Naive thymus-derived CD8-positive, alpha-beta T cell (primary cell): Measurements from ENCODE around the gene SMIM22. TPM values are rescaled to one million over a fixed set of nuclear protein-coding genes. Genes with fewer than 3 reads are reported as not detected.

Experiments
- ATAC-seq, 2 donors: fragments of 150-1000 bp; cut with Tn5 transposase in 1 of 2; sonication (Bioruptor Pico), chemical (Tn5 transposase) in 1 of 2; 1 replicate in 1 of 2; 2 replicates in 1 of 2; pipeline ENCODE4 v1.10.0; 2021; ENCODE audit warnings: mild to moderate bottlenecking in 2 of 2, moderate library complexity in 2 of 2
- POLR2A ChIA-PET: fragments of 350-600 bp; sonication (Branson Sonifier 250); formaldehyde crosslinking; loops from one replicate; lab custom pipeline; 2021; ENCODE audit warnings: antibody characterized with exemption; lab: Charles Lee
- DNase-seq, 10 donors: peaks; one replicate each; pipeline versions ENCODE4 v3.0.0 to v3.0.0-alpha.2; 2020 to 2022
- H3K27ac Mint-ChIP-seq, 10 donors: one replicate each; pipeline ENCODE4 v1.8.0; 2020 to 2022; ENCODE audit warnings: mild to moderate bottlenecking in 10 of 10, mixed read lengths in 10 of 10, moderate library complexity in 4 of 10, inconsistent platforms in 1 of 10
- H3K27me3 Mint-ChIP-seq, 5 donors: one replicate each; pipeline ENCODE4 v1.8.0; 2021 to 2022; ENCODE audit warnings: mixed read lengths in 5 of 5
- H3K36me3 Mint-ChIP-seq, 3 donors: one replicate each; pipeline ENCODE4 v1.8.0; 2020 to 2022; ENCODE audit warnings: mixed read lengths in 3 of 3, mild to moderate bottlenecking in 2 of 3, inconsistent platforms in 1 of 3
- H3K4me1 Mint-ChIP-seq, 4 donors: one replicate each; pipeline ENCODE4 v1.8.0; 2021 to 2022; ENCODE audit warnings: mixed read lengths in 4 of 4
- H3K4me3 Mint-ChIP-seq, 10 donors: one replicate each; pipeline ENCODE4 v1.8.0; 2020 to 2022; ENCODE audit warnings: mild to moderate bottlenecking in 10 of 10, mixed read lengths in 10 of 10, moderate library complexity in 6 of 10, inconsistent platforms in 1 of 10
- H3K9me3 Mint-ChIP-seq, 9 donors: one replicate each; pipeline ENCODE4 v1.8.0; 2020 to 2022; ENCODE audit warnings: mixed read lengths in 9 of 9, mild to moderate bottlenecking in 3 of 9, inconsistent platforms in 1 of 9, moderate library complexity in 1 of 9
- polyA plus RNA-seq, 3 donors: library from polyadenylated mRNA; unstranded; fragments of 300-500 nt; fragmentation: Illumina TruSeq; gene quantifications; one replicate each; pipeline ENCODE4 v1.2.3, GENCODE V29; 2021
- total RNA-seq, 8 experiments: library from RNA in 2 of 8; stranded (reverse) in 2 of 8; gene quantifications; one replicate each; pipeline ENCODE4 v1.2.3 and lab custom pipeline; 2021 to 2026

Gene SMIM22
- total and polyA plus RNA-seq, 5 experiments from 2014 or later: not detected

- ATAC-seq (no peak), DNase-seq (no peak)
- Mint-ChIP-seq H3K9me3 (no peaks in the 10 kb centered on the region), H3K27ac (peak overlapping the region in 4 of 10 donors; percentile 7 to 73 (median 32)), H3K4me3 (no peak overlapping the region), H3K36me3 (peaks cover 0 to 86% (median 2%) of the 10 kb centered on the region in 3 donors), H3K27me3 (no peaks in the 10 kb centered on the region), H3K4me1 (peaks cover 7 to 31% (median 18%) of the 10 kb centered on the region in 4 donors)
- POLR2A ChIA-PET: interaction anchor here (0.6 to 2.4 kb wide), 2 partner anchors 9 to 117 kb away, joined by 3 to 12 read pairs; partner anchors contain the start of genes GLYR1 and UBN1
Observed at GRCh38 chr16:4837733-4838501, 42.7 kb downstream of the SMIM22 start.

- no peak for DNase-seq
- no peak for ATAC-seq
- peaks cover 0 to 92% (median 5%) of the 10 kb centered on the region in 3 donors for H3K36me3 Mint-ChIP-seq
- no peaks in the 10 kb centered on the region for H3K27me3 Mint-ChIP-seq
- POLR2A ChIA-PET: interaction anchor here (1.0 kb wide), 1 partner anchor 31 kb away, joined by 4 read pairs; no protein-coding TSS in a partner anchor
- H3K9me3 Mint-ChIP-seq: no peaks in the 10 kb centered on the region
- H3K27ac Mint-ChIP-seq: peak overlapping the region in 6 of 10 donors; percentile 5 to 69 (median 30)
- peaks cover 3 to 29% (median 12%) of the 10 kb centered on the region in 4 donors for H3K4me1 Mint-ChIP-seq
- H3K4me3 Mint-ChIP-seq: no peak overlapping the region
Observed at GRCh38 chr16:4839942-4840341, 44.8 kb downstream of the SMIM22 start.

GRCh38 chr16:4840984-4841383, 45.8 kb downstream of the SMIM22 start:
- Mint-ChIP-seq H3K27me3 (no peaks in the 10 kb centered on the region), H3K36me3 (peaks cover 0 to 93% (median 5%) of the 10 kb centered on the region in 3 donors), H3K27ac (peak overlapping the region in 3 of 10 donors; percentile 3 to 84 (median 69)), H3K9me3 (no peaks in the 10 kb centered on the region), H3K4me1 (peaks cover 12 to 35% (median 19%) of the 10 kb centered on the region in 4 donors), H3K4me3 (no peak overlapping the region)
- DNase-seq (no peak), ATAC-seq (no peak)
- POLR2A ChIA-PET: interaction anchor here (0.7 to 1.0 kb wide), 2 partner anchors 30 to 31 kb away, joined by 4 to 5 read pairs; no protein-coding TSS in a partner anchor

Other genes starting within 250 kb of the SMIM22 start
- gene C16orf96, start 239.0 kb upstream of the SMIM22 start, total RNA-seq: under 1 TPM; 0.38 to 0.52 TPM
- under 1 TPM in 2 of 3 donors, not detected in 1; 0.07 to 0.08 TPM for gene C16orf96, start 239.0 kb upstream of the SMIM22 start, polyA plus RNA-seq
- gene UBALD1, start 180.5 kb upstream of the SMIM22 start, total RNA-seq: 10 to 100 TPM; 26.0 to 27.4 TPM
- gene UBALD1, start 180.5 kb upstream of the SMIM22 start, polyA plus RNA-seq: 1 to 10 TPM; 2.5 to 3.9 (median 2.7) TPM
- gene MGRN1, start 170.5 kb upstream of the SMIM22 start, total RNA-seq: 10 to 100 TPM; 66.4 to 70.5 TPM
- 1 to 10 TPM; 4.5 to 5.8 (median 5.6) TPM for gene MGRN1, start 170.5 kb upstream of the SMIM22 start, polyA plus RNA-seq
- 10 to 100 TPM; 56.7 to 59.3 TPM for gene NUDT16L1, start 101.8 kb upstream of the SMIM22 start, total RNA-seq
- gene NUDT16L1, start 101.8 kb upstream of the SMIM22 start, polyA plus RNA-seq: 100 to 1,000 TPM in 2 of 3 donors, 10 to 100 TPM in 1; 90.0 to 131 (median 119) TPM
- gene ANKS3, start 61.1 kb upstream of the SMIM22 start, total RNA-seq: 10 to 100 TPM; 31.5 to 37.0 TPM
- gene ANKS3, start 61.1 kb upstream of the SMIM22 start, polyA plus RNA-seq: 1 to 10 TPM; 4.3 to 9.0 (median 4.5) TPM
- under 1 TPM; 0.26 to 0.30 TPM for gene DNAAF8, start 60.8 kb upstream of the SMIM22 start, total RNA-seq
- gene DNAAF8, start 60.8 kb upstream of the SMIM22 start, polyA plus RNA-seq: under 1 TPM in 2 of 3 donors, not detected in 1; 0.34 to 0.48 TPM
- gene ZNF500, start 28.2 kb upstream of the SMIM22 start, total RNA-seq: 10 to 100 TPM; 29.1 to 34.7 TPM
- gene ZNF500, start 28.2 kb upstream of the SMIM22 start, polyA plus RNA-seq: 10 to 100 TPM; 14.3 to 17.3 (median 16.8) TPM
- not detected for gene SEPTIN12, start 7.0 kb upstream of the SMIM22 start, total RNA-seq
- not detected for gene SEPTIN12, start 7.0 kb upstream of the SMIM22 start, polyA plus RNA-seq
- 10 to 100 TPM; 11.2 to 12.5 TPM for gene ROGDI, start 7.3 kb downstream of the SMIM22 start, total RNA-seq
- 10 to 100 TPM in 2 of 3 donors, 1 to 10 TPM in 1; 7.8 to 12.6 (median 11.8) TPM for gene ROGDI, start 7.3 kb downstream of the SMIM22 start, polyA plus RNA-seq
- gene GLYR1, start 51.9 kb downstream of the SMIM22 start, total RNA-seq: 100 to 1,000 TPM; 111 to 112 TPM
- 10 to 100 TPM; 29.7 to 39.6 (median 38.1) TPM for gene GLYR1, start 51.9 kb downstream of the SMIM22 start, polyA plus RNA-seq
- gene UBN1, start 52.1 kb downstream of the SMIM22 start, total RNA-seq: 10 to 100 TPM; 40.6 to 40.9 TPM
- 10 to 100 TPM; 10.9 to 18.4 (median 14.2) TPM for gene UBN1, start 52.1 kb downstream of the SMIM22 start, polyA plus RNA-seq
- gene PPL, start 141.8 kb downstream of the SMIM22 start, total RNA-seq: not detected
- gene PPL, start 141.8 kb downstream of the SMIM22 start, polyA plus RNA-seq: under 1 TPM in 1 of 3 donors, not detected in 2; 0.48 TPM
- gene SEC14L5, start 163.0 kb downstream of the SMIM22 start, total RNA-seq: not detected
- not detected for gene SEC14L5, start 163.0 kb downstream of the SMIM22 start, polyA plus RNA-seq
- 10 to 100 TPM; 36.7 to 39.0 TPM for gene NAGPA, start 238.6 kb downstream of the SMIM22 start, total RNA-seq
- gene NAGPA, start 238.6 kb downstream of the SMIM22 start, polyA plus RNA-seq: 10 to 100 TPM; 24.8 to 34.1 (median 32.6) TPM